ENCODE results near the gene AADACL3.

GRCh38 chr1:12772520-12772919 lies 56.6 kb downstream of the AADACL3 start:
- TF ChIP-seq EZH2phosphoT487 (IDR thresholded peaks at IDR 0.05; ENCODE audit: insufficient read depth, low read depth): no peak
- TF ChIP-seq EZH2 (IDR thresholded peaks at IDR 0.05; ENCODE audit: insufficient read depth, poor library complexity, severe bottlenecking): no peak
